ENCODE measurements around the gene CCNA1.

CCNA1 gene

DNA sequence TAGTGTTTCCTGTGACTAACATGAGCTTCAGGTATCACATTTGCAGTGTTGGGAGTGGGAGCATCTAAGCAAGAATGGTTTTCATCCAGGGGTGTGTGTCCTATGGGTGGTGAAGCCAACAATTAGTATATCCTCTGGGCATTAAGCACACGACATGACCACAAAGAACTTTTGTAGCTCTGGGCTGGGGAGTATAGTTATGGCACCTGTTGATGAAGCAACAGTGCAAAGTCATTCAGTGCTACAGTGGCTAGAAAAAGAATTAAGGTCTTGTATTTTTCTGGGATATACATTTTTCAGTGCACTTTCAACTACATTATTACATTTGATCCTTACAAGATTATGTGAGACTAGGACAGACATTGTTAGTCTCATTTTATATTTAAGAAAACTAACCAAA is 21.8 kb downstream of the CCNA1 start:
- no peak for DNase-seq

GRCh38 chr13:36454987-36455386 is 22.7 kb downstream of the CCNA1 start:
- no peak for DNase-seq

- no peak for DNase-seq
Measured at GRCh38 chr13:36456577-36456976, 24.3 kb downstream of the CCNA1 start.

DNA sequence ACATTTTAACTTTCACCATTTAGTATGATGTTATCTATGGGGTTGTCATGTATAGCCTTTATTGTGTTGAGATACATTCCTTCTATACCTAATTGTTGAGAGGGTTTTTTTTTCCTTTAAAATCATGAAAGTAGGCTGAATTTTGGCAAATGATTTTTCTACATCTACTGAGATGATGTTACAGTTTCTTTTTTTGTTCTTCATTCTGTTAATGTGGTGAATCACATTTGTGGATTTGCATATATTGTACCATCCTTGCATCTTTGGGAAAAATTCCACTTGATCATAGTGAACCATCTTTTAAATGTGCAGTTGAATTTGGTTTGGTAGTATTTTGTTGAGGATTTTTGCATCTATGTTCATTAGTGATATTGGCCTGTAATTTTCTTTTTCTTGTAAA is 29.2 kb downstream of the CCNA1 start:
- DNase-seq = no peak

- DNase-seq = no peak
Measured at GRCh38 chr13:36475468-36475867, 43.2 kb downstream of the CCNA1 start.

GRCh38 chr13:36476661-36477060 is 44.4 kb downstream of the CCNA1 start:
- no peak for DNase-seq

DNA sequence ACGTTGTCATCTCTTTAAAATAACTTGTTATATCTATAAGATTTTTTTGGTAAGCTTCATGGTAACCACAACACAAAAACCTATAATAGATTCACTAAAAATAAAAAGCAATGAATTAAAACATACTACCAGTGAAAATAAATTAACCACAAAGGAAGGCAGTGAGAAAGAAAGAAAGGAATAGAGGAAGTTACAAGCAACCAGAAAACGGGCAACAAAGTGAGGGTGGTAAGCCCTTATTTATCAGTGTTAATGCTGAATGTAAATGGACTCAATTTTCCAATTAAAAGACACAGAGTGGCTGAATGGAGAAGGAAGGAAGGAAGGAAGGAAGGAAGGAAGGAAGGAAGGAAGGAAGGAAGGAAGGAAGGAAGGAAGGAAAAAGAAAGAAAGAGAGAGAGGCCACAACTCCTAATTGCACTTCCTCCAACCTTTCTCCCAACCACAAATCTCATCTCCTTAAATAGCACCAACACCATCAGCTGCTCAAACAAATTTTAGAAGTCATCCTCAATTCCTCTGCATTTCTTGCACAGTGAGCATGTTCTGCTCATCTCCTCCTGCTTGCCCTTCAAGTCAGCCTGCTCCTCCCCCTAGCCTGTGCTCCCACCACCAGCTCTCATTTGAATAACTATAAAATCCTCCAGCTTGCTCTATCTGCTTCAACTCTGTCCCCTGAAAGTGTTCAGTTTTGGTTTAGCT is 48.6 kb downstream of the CCNA1 start:
- DNase-seq = no peak

DNA sequence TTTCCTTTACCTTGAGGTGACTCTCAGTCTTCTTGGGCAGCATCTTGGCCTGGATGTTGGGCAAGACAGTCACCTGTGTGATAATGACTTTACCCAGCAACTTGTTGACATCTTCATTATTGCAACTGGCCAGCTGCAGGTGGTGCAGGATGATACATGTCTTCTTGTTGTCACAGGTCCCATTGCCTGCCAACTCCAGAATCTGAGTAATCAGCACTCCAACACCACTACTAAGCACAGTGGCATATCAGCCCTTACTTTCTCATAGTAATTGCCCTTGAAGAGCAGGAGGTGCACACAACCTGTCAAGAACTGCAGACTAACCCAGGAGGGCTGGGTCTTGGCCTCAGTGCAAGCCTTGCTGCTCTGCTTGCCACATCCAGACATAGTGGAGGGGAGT is 57.8 kb downstream of the CCNA1 start:
- DNase-seq = no peak

Measured in activated CD4-positive, alpha-beta T cell treated with anti-CD3 and anti-CD28 coated beads, Interleukin-10, Interleukin-2, amounts not matched to agents 100 ng/mL and 50 ng/mL, durations not matched to agents 16 hours and 8 hours (primary cell).